IPS DF 6.9 (cell line): ENCODE measurements around the gene PDXK.

Experiments
- DNase-seq: peaks from one replicate; pipeline ENCODE4 v3.0.0-alpha.2; 2013; ENCODE audit warnings: low read depth, low spot score
- H3K27ac ChIP-seq: one replicate; pipeline ENCODE4 v1.5.1; 2013; ENCODE audit warnings: low read length, control low read depth
- H3K27me3 ChIP-seq: 2 replicates; pipeline ENCODE4 v1.6.1; 2013; ENCODE audit warnings: mild to moderate bottlenecking, low read length; ENCODE audit not compliant: control insufficient read depth, insufficient read depth
- H3K36me3 ChIP-seq: 2 replicates; pipeline ENCODE4 v1.6.1; 2013; ENCODE audit warnings: low read length; ENCODE audit not compliant: control insufficient read depth, insufficient read depth
- H3K4me1 ChIP-seq: 2 replicates; pipeline ENCODE4 v1.6.1; 2013; ENCODE audit warnings: low read length; ENCODE audit not compliant: control insufficient read depth, insufficient read depth
- H3K4me3 ChIP-seq: 2 replicates; pipeline ENCODE4 v1.5.1; 2013; ENCODE audit warnings: mild to moderate bottlenecking, low read length
- H3K9me3 ChIP-seq: 2 replicates; pipeline ENCODE4 v1.6.1; 2013; ENCODE audit warnings: low read length, inconsistent platforms; ENCODE audit not compliant: control insufficient read depth, insufficient read depth
- WGBS: extraction: QIAGEN DNeasy Blood & Tissue Kit; methylation state at CpG from one replicate; pipeline ENCODE4 v1.1.7; 2013; ENCODE audit warnings: mixed read lengths, missing lambda C conversion rate; ENCODE audit not compliant: insufficient read length, insufficient coverage; 5-methylcytosine and 5-hydroxymethylcytosine counted together

Gene PDXK

GRCh38 chr21:43799301-43799840 is 80.4 kb downstream of the PDXK start:
- no peak overlapping the region for H3K27ac ChIP-seq
- H3K9me3 ChIP-seq: no peaks in the 10 kb centered on the region
- WGBS: no CpG with 5 or more reads among the region's 19 CpGs
- H3K36me3 ChIP-seq: peaks cover 74% of the 10 kb centered on the region
- DNase-seq: no peak
- H3K27me3 ChIP-seq: no peaks in the 10 kb centered on the region
- no peak overlapping the region for H3K4me3 ChIP-seq
- H3K4me1 ChIP-seq: no peaks in the 10 kb centered on the region

- H3K9me3 ChIP-seq: no peaks in the 10 kb centered on the region
- no peak overlapping the region for H3K4me3 ChIP-seq
- peaks cover 73% of the 10 kb centered on the region for H3K36me3 ChIP-seq
- H3K27ac ChIP-seq: no peak overlapping the region
- H3K4me1 ChIP-seq: no peaks in the 10 kb centered on the region
- no peak for DNase-seq
- no peaks in the 10 kb centered on the region for H3K27me3 ChIP-seq
- WGBS: no CpG with 5 or more reads among the region's 17 CpGs
Measured at GRCh38 chr21:43800124-43800523, 81.2 kb downstream of the PDXK start.

- H3K4me3 ChIP-seq: no peak overlapping the region
- no peaks in the 10 kb centered on the region for H3K9me3 ChIP-seq
- no peaks in the 10 kb centered on the region for H3K4me1 ChIP-seq
- H3K27ac ChIP-seq: no peak overlapping the region
- no peaks in the 10 kb centered on the region for H3K27me3 ChIP-seq
- H3K36me3 ChIP-seq: peaks cover 73% of the 10 kb centered on the region
- WGBS: no CpG with 5 or more reads among the region's 14 CpGs
- no peak for DNase-seq
Measured at GRCh38 chr21:43800566-43800965, 81.6 kb downstream of the PDXK start.

- DNase-seq: no peak
- Histone ChIP-seq H3K4me1 (no peaks in the 10 kb centered on the region), H3K27me3 (no peaks in the 10 kb centered on the region), H3K27ac (no peak overlapping the region), H3K36me3 (peaks cover 73% of the 10 kb centered on the region), H3K4me3 (no peak overlapping the region), H3K9me3 (no peaks in the 10 kb centered on the region)
- WGBS: no CpG with 5 or more reads among the region's 42 CpGs
Measured at GRCh38 chr21:43801006-43801783, 82.3 kb downstream of the PDXK start.

- no peak overlapping the region for H3K27ac ChIP-seq
- H3K4me1 ChIP-seq: no peaks in the 10 kb centered on the region
- no CpG with 5 or more reads among the region's 14 CpGs for WGBS
- H3K4me3 ChIP-seq: no peak overlapping the region
- DNase-seq: no peak
- peaks cover 57% of the 10 kb centered on the region for H3K36me3 ChIP-seq
- no peaks in the 10 kb centered on the region for H3K9me3 ChIP-seq
- H3K27me3 ChIP-seq: no peaks in the 10 kb centered on the region
Measured at GRCh38 chr21:43802713-43803313, 83.9 kb downstream of the PDXK start.

- no peaks in the 10 kb centered on the region for H3K9me3 ChIP-seq
- peaks cover 48% of the 10 kb centered on the region for H3K36me3 ChIP-seq
- H3K4me1 ChIP-seq: no peaks in the 10 kb centered on the region
- DNase-seq: no peak
- H3K27me3 ChIP-seq: no peaks in the 10 kb centered on the region
- H3K27ac ChIP-seq: no peak overlapping the region
- no peak overlapping the region for H3K4me3 ChIP-seq
- no CpG with 5 or more reads among the region's 33 CpGs for WGBS
Measured at GRCh38 chr21:43803558-43804300, 84.8 kb downstream of the PDXK start.

- Histone ChIP-seq H3K4me3 (no peak overlapping the region), H3K36me3 (peaks cover 34% of the 10 kb centered on the region), H3K9me3 (no peaks in the 10 kb centered on the region), H3K4me1 (no peaks in the 10 kb centered on the region), H3K27me3 (no peaks in the 10 kb centered on the region), H3K27ac (no peak overlapping the region)
- no CpG with 5 or more reads among the region's 14 CpGs for WGBS
- no peak for DNase-seq
Measured at GRCh38 chr21:43805275-43805800, 86.4 kb downstream of the PDXK start.

GRCh38 chr21:43806017-43806710 is 87.2 kb downstream of the PDXK start:
- Histone ChIP-seq H3K27me3 (no peaks in the 10 kb centered on the region), H3K9me3 (no peaks in the 10 kb centered on the region), H3K4me1 (no peaks in the 10 kb centered on the region), H3K4me3 (no peak overlapping the region), H3K27ac (no peak overlapping the region), H3K36me3 (peaks cover 26% of the 10 kb centered on the region)
- WGBS: no CpG with 5 or more reads among the region's 21 CpGs
- no peak for DNase-seq

- Histone ChIP-seq H3K4me3 (no peak overlapping the region), H3K27ac (no peak overlapping the region), H3K4me1 (peaks cover 2% of the 10 kb centered on the region; the same call in 1 of the 2 replicates), H3K27me3 (no peaks in the 10 kb centered on the region), H3K9me3 (no peaks in the 10 kb centered on the region), H3K36me3 (peaks cover 7% of the 10 kb centered on the region; the same call in 1 of the 2 replicates)
- DNase-seq: no peak
- WGBS: no CpG with 5 or more reads among the region's 18 CpGs
Measured at GRCh38 chr21:43808367-43808766, 89.4 kb downstream of the PDXK start.

GRCh38 chr21:43808832-43809251 is 89.9 kb downstream of the PDXK start:
- WGBS: no CpG with 5 or more reads among the region's 22 CpGs
- Histone ChIP-seq H3K9me3 (no peaks in the 10 kb centered on the region), H3K4me3 (no peak overlapping the region), H3K4me1 (peaks cover 2% of the 10 kb centered on the region; the same call in 1 of the 2 replicates), H3K27me3 (no peaks in the 10 kb centered on the region), H3K36me3 (peaks cover 3% of the 10 kb centered on the region; the same call in 1 of the 2 replicates), H3K27ac (no peak overlapping the region)
- DNase-seq: no peak
